Neural progenitor cell (in vitro differentiated cells): ENCODE data around the gene THAP11. TPM values are rescaled to one million over a fixed set of nuclear protein-coding genes. Genes with fewer than 3 reads are reported as not detected.

ENCODE experiments used
- DNase-seq: peaks from one replicate; pipeline ENCODE4 v3.0.0-alpha.2; 2016; ENCODE audit warnings: low spot score
- H2AFZ ChIP-seq: fragments of 200-600 bp; sonication (generic); replicated peaks from 2 replicates; pipeline ENCODE4 v1.6.1; 2016; ENCODE audit warnings: antibody characterized with exemption
- H3F3A ChIP-seq: fragments of 200-600 bp; sonication (generic); 2 replicates; pipeline ENCODE4 v1.6.1; 2016; ENCODE audit warnings: antibody characterized with exemption, low read depth
- H3K27ac ChIP-seq: fragments of 200-600 bp; sonication (generic); 2 replicates; pipeline ENCODE4 v1.5.1; 2016; ENCODE audit warnings: mild to moderate bottlenecking
- H3K27me3 ChIP-seq: fragments of 200-600 bp; sonication (generic); 2 replicates; pipeline ENCODE4 v1.6.1; 2016; ENCODE audit warnings: mild to moderate bottlenecking, moderate library complexity
- H3K36me3 ChIP-seq: fragments of 200-600 bp; sonication (generic); 2 replicates; pipeline ENCODE4 v1.5.1; 2016
- H3K4me1 ChIP-seq: fragments of 200-600 bp; sonication (generic); 2 replicates; pipeline ENCODE4 v1.6.1; 2016; ENCODE audit warnings: mixed run types
- H3K4me2 ChIP-seq: fragments of 200-600 bp; sonication (generic); 2 replicates; pipeline ENCODE4 v1.6.1; 2016
- H3K4me3 ChIP-seq: fragments of 200-600 bp; sonication (generic); 2 replicates; pipeline ENCODE4 v1.5.1; 2016
- H3K79me2 ChIP-seq: fragments of 200-600 bp; sonication (generic); 2 replicates; pipeline ENCODE4 v1.6.1; 2016; ENCODE audit warnings: low read depth
- H3K9ac ChIP-seq: fragments of 200-600 bp; sonication (generic); 2 replicates; pipeline ENCODE4 v1.6.1; 2016
- H3K9me3 ChIP-seq: fragments of 200-600 bp; sonication (generic); 2 replicates; pipeline ENCODE4 v1.5.1; 2016; ENCODE audit warnings: low read depth
- H4K20me1 ChIP-seq: fragments of 200-600 bp; sonication (generic); 2 replicates; pipeline ENCODE4 v1.6.1; 2016; ENCODE audit warnings: low read depth
- H3K27ac Mint-ChIP-seq: 3 replicates; pipeline ENCODE4 v1.8.0; 2021; ENCODE audit warnings: mixed read lengths
- H3K27me3 Mint-ChIP-seq: 2 replicates; pipeline ENCODE4 v1.8.0; 2022; ENCODE audit warnings: low read depth, mild to moderate bottlenecking, inconsistent platforms, moderate library complexity, mixed read lengths; ENCODE audit not compliant: insufficient read depth
- H3K36me3 Mint-ChIP-seq: 3 replicates; pipeline ENCODE4 v1.8.0; 2021; ENCODE audit warnings: mixed read lengths
- H3K4me1 Mint-ChIP-seq: 3 replicates; pipeline ENCODE4 v1.8.0; 2021; ENCODE audit warnings: mixed read lengths
- H3K4me3 Mint-ChIP-seq: 3 replicates; pipeline ENCODE4 v1.8.0; 2021; ENCODE audit warnings: mild to moderate bottlenecking, moderate library complexity, mixed read lengths
- H3K9me3 Mint-ChIP-seq: 3 replicates; pipeline ENCODE4 v1.8.0; 2020; ENCODE audit warnings: mixed read lengths
- EZH2 ChIP-seq: fragments of 200-600 bp; sonication (generic); IDR thresholded peaks from 2 replicates; pipeline ENCODE4 v1.6.1; 2017; ENCODE audit warnings: antibody characterized with exemption, mild to moderate bottlenecking, moderate library complexity
- EZH2phosphoT487 ChIP-seq: fragments of 200-600 bp; sonication (generic); IDR thresholded peaks from 2 replicates; pipeline ENCODE4 v1.6.1; 2017; ENCODE audit warnings: antibody characterized with exemption
- total RNA-seq: library from RNA; depleted of rRNA; stranded (reverse); fragments of >200 nt; gene quantifications from 2 replicates; pipeline ENCODE4 v1.2.3, GENCODE V29; 2015; ENCODE audit warnings: low replicate concordance
- TF ChIP-seq, protein P1 (sequence below): fragments of 200-600 bp; sonication (generic); IDR thresholded peaks from 2 replicates; pipeline ENCODE4 v1.5.1; 2017; ENCODE audit warnings: antibody characterized with exemption, mild to moderate bottlenecking

THAP11 gene
- total RNA-seq, 1 donor from 2014 or later = 27.3 TPM

- H3K27me3 ChIP-seq = no peaks in the 10 kb centered on the region
- H3K27ac Mint-ChIP-seq = peak overlapping the region; percentile 81
- no peak overlapping the region for H3K27ac ChIP-seq
Measured at GRCh38 chr16:67804853-67805542, 37.1 kb upstream of the THAP11 start.

GRCh38 chr16:67805718-67806427 is 36.2 kb upstream of the THAP11 start:
- Histone ChIP-seq H3K9me3 (no peaks in the 10 kb centered on the region), H3K36me3 (no peaks in the 10 kb centered on the region), H3F3A (peaks cover 9% of the 10 kb centered on the region), H3K27ac (peak overlapping the region; percentile 64), H3K27me3 (no peaks in the 10 kb centered on the region), H3K79me2 (peaks cover 53% of the 10 kb centered on the region), H3K4me3 (peak overlapping the region; percentile 98), H2AFZ (peak overlapping the region; percentile 83), H3K9ac (peak overlapping the region; percentile 97), H3K4me2 (peak overlapping the region; percentile 98), H4K20me1 (peaks cover 17% of the 10 kb centered on the region), H3K4me1 (peaks cover 6% of the 10 kb centered on the region)
- TF ChIP-seq EZH2phosphoT487 (no peak), EZH2 (no peak)
- TF ChIP-seq, protein P1, sequence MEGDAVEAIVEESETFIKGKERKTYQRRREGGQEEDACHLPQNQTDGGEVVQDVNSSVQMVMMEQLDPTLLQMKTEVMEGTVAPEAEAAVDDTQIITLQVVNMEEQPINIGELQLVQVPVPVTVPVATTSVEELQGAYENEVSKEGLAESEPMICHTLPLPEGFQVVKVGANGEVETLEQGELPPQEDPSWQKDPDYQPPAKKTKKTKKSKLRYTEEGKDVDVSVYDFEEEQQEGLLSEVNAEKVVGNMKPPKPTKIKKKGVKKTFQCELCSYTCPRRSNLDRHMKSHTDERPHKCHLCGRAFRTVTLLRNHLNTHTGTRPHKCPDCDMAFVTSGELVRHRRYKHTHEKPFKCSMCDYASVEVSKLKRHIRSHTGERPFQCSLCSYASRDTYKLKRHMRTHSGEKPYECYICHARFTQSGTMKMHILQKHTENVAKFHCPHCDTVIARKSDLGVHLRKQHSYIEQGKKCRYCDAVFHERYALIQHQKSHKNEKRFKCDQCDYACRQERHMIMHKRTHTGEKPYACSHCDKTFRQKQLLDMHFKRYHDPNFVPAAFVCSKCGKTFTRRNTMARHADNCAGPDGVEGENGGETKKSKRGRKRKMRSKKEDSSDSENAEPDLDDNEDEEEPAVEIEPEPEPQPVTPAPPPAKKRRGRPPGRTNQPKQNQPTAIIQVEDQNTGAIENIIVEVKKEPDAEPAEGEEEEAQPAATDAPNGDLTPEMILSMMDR = no peak
- peaks cover 2% of the 10 kb centered on the region for H3K27me3 Mint-ChIP-seq
- peaks cover 14% of the 10 kb centered on the region for H3K4me1 Mint-ChIP-seq
- peak overlapping the region; percentile 92 for H3K4me3 Mint-ChIP-seq
- peak; percentile 41 for DNase-seq
- H3K36me3 Mint-ChIP-seq = peaks cover 6% of the 10 kb centered on the region
- no peaks in the 10 kb centered on the region for H3K9me3 Mint-ChIP-seq
- peak overlapping the region; percentile 81 for H3K27ac Mint-ChIP-seq

More at GRCh38 chr16:67804853-67805542, 37.1 kb upstream of the THAP11 start:
- Mint-ChIP-seq H3K9me3 (no peaks in the 10 kb centered on the region), H3K4me1 (peaks cover 14% of the 10 kb centered on the region), H3K27me3 (peaks cover 2% of the 10 kb centered on the region), H3K4me3 (peak overlapping the region; percentile 92), H3K36me3 (peaks cover 14% of the 10 kb centered on the region)
- peaks cover 62% of the 10 kb centered on the region for H3K79me2 ChIP-seq
- no peaks in the 10 kb centered on the region for H3K9me3 ChIP-seq
- H2AFZ ChIP-seq = no peak overlapping the region
- peak overlapping the region; percentile 98 for H3K4me3 ChIP-seq
- peaks cover 6% of the 10 kb centered on the region for H3K4me1 ChIP-seq
- no peaks in the 10 kb centered on the region for H3K36me3 ChIP-seq
- TF ChIP-seq, protein P1 = no peak
- no peak for TF ChIP-seq EZH2
- TF ChIP-seq EZH2phosphoT487 = no peak
- peaks cover 21% of the 10 kb centered on the region for H4K20me1 ChIP-seq
- no peak for DNase-seq
- peak overlapping the region; percentile 97 for H3K9ac ChIP-seq
- H3F3A ChIP-seq = peaks cover 9% of the 10 kb centered on the region
- H3K4me2 ChIP-seq = peak overlapping the region; percentile 98

DNA sequence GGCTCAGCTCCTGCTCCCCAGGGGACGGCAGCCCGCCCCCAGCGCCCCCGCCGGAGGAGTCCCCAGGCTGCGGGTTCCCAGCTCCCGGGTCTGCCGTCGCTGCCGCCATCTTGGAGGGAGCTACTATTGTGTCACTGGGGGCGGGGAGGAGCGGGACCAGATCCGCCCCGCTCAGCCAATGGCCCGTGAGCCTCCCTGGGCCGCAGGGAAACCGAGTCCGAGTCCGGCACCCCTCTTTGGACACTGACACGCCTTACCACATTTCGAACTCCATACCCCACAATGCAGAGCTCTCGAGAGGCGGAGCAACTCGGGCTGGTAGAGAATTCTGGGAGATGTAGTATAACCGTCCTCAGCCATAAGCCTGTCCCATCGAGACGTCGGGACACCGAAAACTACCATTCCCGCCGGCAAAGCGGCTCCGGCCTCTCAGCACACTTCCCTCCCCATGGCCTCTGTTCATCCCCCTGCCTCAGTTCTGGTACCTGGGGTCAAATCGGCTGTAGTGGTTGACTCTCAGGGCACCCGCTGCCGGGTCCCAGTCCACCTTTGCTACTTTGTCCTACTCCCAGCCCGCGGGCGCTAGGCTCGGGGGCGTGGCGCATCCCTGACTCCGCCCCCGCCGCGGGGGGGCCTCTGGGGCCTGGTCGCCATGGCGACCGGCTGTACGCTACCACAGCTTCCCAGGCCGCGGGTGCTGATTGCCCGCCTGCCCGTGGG is 35.5 kb upstream of the THAP11 start, which contains the start of the genes RANBP10 and TSNAXIP1:
TSS of gene RANBP10 (minus strand) at position 133 of the 720 bp plus-strand sequence. CDS start at position 109, 24 bp downstream.
TSS of gene TSNAXIP1 (plus strand) at position 462 of the 720 bp plus-strand sequence. CDS start 261 bp downstream, outside the sequence.
- Mint-ChIP-seq H3K27me3 (peaks cover 2% of the 10 kb centered on the region), H3K4me1 (peaks cover 14% of the 10 kb centered on the region), H3K36me3 (peaks cover 6% of the 10 kb centered on the region), H3K9me3 (no peaks in the 10 kb centered on the region), H3K4me3 (peak within 1 kb of the TSS; percentile 92), H3K27ac (peak within 1 kb of the TSS; percentile 81)
- DNase-seq = peak; percentile 99
- Histone ChIP-seq H3K9me3 (no peaks in the 10 kb centered on the region), H3K9ac (peak within 1 kb of the TSS; percentile 97), H2AFZ (peak within 1 kb of the TSS; percentile 84), H3K4me1 (peaks cover 6% of the 10 kb centered on the region), H3K4me3 (peak within 1 kb of the TSS; percentile 98), H4K20me1 (peaks cover 17% of the 10 kb centered on the region), H3K27me3 (no peaks in the 10 kb centered on the region), H3K36me3 (no peaks in the 10 kb centered on the region), H3K79me2 (peaks cover 46% of the 10 kb centered on the region), H3K4me2 (peak within 1 kb of the TSS; percentile 98), H3F3A (peaks cover 9% of the 10 kb centered on the region), H3K27ac (peak within 1 kb of the TSS; percentile 64)
- TF ChIP-seq EZH2phosphoT487 (no peak), EZH2 (no peak)
- TF ChIP-seq, protein P1 = no peak
